H1 (cell line): ENCODE measurements around the gene HTR2A. TPM values are rescaled to one million over a fixed set of nuclear protein-coding genes. Genes with fewer than 3 reads are reported as not detected.

ENCODE experiments used
- CTCF ChIA-PET: fragments of 300-600 bp; sonication (Branson Sonifier 250); formaldehyde crosslinking; loops from one replicate; lab custom pipeline; 2021; ENCODE audit not compliant: partially characterized antibody; lab: Charles Lee
- POLR2A ChIA-PET: fragments of 300-600 bp; sonication (Branson Sonifier 250); formaldehyde crosslinking; loops from one replicate; lab custom pipeline; 2021; ENCODE audit warnings: inconsistent platforms; ENCODE audit not compliant: partially characterized antibody; lab: Charles Lee
- DNase-seq, 2 experiments: peaks; one replicate each; pipeline versions ENCODE4 v3.0.0 to v3.0.0-alpha.2; 2010 to 2022; ENCODE audit warnings: low spot score in 2 of 2, low read depth in 1 of 2, mixed read lengths in 1 of 2
- FAIRE-seq: peaks from 2 replicates; lab custom pipeline; 2011; peaks lifted over from hg19 to GRCh38; lab: Jason Lieb, UNC
- H2AFZ ChIP-seq: 2 replicates; pipeline ENCODE4 v1.8.1; 2012; ENCODE audit warnings: low read length, inconsistent platforms
- H2AK5ac ChIP-seq: 2 replicates; pipeline ENCODE4 v1.6.1; 2013; ENCODE audit warnings: low read depth, low read length
- H2BK120ac ChIP-seq: replicated peaks from 2 replicates; pipeline ENCODE3; 2013; ENCODE audit warnings: low read depth, low read length, inconsistent platforms
- H2BK12ac ChIP-seq: 2 replicates; pipeline ENCODE4 v1.6.1; 2013; ENCODE audit warnings: low read depth, low read length
- H2BK15ac ChIP-seq: 2 replicates; pipeline ENCODE4 v1.6.1; 2013; ENCODE audit warnings: low read length
- H2BK20ac ChIP-seq: 2 replicates; pipeline ENCODE4 v1.6.1; 2013; ENCODE audit warnings: low read length
- H2BK5ac ChIP-seq: 2 replicates; pipeline ENCODE4 v1.6.1; 2013; ENCODE audit warnings: low read depth, low read length
- H3K14ac ChIP-seq: 2 replicates; pipeline ENCODE4 v1.6.1; 2013; ENCODE audit warnings: inconsistent platforms; ENCODE audit not compliant: insufficient read length
- H3K18ac ChIP-seq: 2 replicates; pipeline ENCODE4 v1.6.1; 2013; ENCODE audit warnings: low read length; ENCODE audit errors: extremely low read depth
- H3K23ac ChIP-seq: 2 replicates; pipeline ENCODE4 v1.6.1; 2013; ENCODE audit warnings: inconsistent platforms; ENCODE audit not compliant: insufficient read length
- H3K23me2 ChIP-seq: 2 replicates; pipeline ENCODE4 v1.6.1; 2013; ENCODE audit warnings: low read depth, low read length
- H3K27ac ChIP-seq: 2 replicates; pipeline ENCODE4 v1.6.1; 2011; ENCODE audit warnings: low read depth, low read length, inconsistent platforms
- H3K27me3 ChIP-seq, 4 experiments: replicated peaks in 1 of 4; 1 replicate in 1 of 4; 2 replicates in 3 of 4; pipeline versions ENCODE4 v1.6.1 to v1.8.1; 2011 to 2013; ENCODE audit warnings: low read length in 3 of 4, mild to moderate bottlenecking in 3 of 4, inconsistent platforms in 2 of 4, mixed read lengths in 2 of 4, moderate library complexity in 1 of 4; ENCODE audit not compliant: control insufficient read depth in 3 of 4, insufficient read depth in 3 of 4; ENCODE audit errors: extremely low read depth in 1 of 4
- H3K36me3 ChIP-seq, 4 experiments: 2 replicates each; pipeline versions ENCODE4 v1.6.1 to v1.8.1; 2011 to 2013; ENCODE audit warnings: mild to moderate bottlenecking in 4 of 4, low read length in 3 of 4, moderate library complexity in 2 of 4, control low read depth in 1 of 4, inconsistent platforms in 1 of 4; ENCODE audit not compliant: insufficient read depth in 4 of 4, control insufficient read depth in 2 of 4
- H3K4ac ChIP-seq: replicated peaks from 2 replicates; pipeline ENCODE3; 2013; ENCODE audit warnings: low read length, low read depth, mixed read lengths, inconsistent platforms; ENCODE audit not compliant: insufficient read length
- H3K4me1 ChIP-seq, 4 experiments: replicated peaks in 1 of 4; 1 replicate in 1 of 4; 2 replicates in 3 of 4; pipeline versions ENCODE4 v1.6.1 to v1.8.1; 2011 to 2013; ENCODE audit warnings: low read length in 3 of 4, inconsistent platforms in 2 of 4, mixed read lengths in 1 of 4; ENCODE audit not compliant: insufficient read depth in 4 of 4, control insufficient read depth in 3 of 4
- H3K4me2 ChIP-seq, 2 experiments: 2 replicates each; pipeline versions ENCODE4 v1.6.1 to v1.8.1; 2011 to 2013; ENCODE audit warnings: low read depth in 2 of 2, low read length in 2 of 2, control low read depth in 1 of 2, inconsistent platforms in 1 of 2, mild to moderate bottlenecking in 1 of 2; ENCODE audit not compliant: insufficient read depth in 1 of 2
- H3K4me3 ChIP-seq, 4 experiments: fragments of 200-600, 300-600 bp in 1 of 4; sonication (generic), shearing (Covaris generic), sonication (Bioruptor Twin) in 1 of 4; 2 replicates each; pipeline versions ENCODE4 v1.5.1 to v1.8.1; 2011 to 2016; ENCODE audit warnings: low read length in 4 of 4, low read depth in 3 of 4, control low read depth in 2 of 4, inconsistent platforms in 2 of 4, mild to moderate bottlenecking in 2 of 4, mixed read lengths in 1 of 4, moderate library complexity in 1 of 4; ENCODE audit not compliant: insufficient read depth in 2 of 4; ENCODE audit errors: extremely low read depth in 1 of 4
- H3K56ac ChIP-seq: replicated peaks from 2 replicates; pipeline ENCODE3; 2013; ENCODE audit warnings: low read depth, mild to moderate bottlenecking, mixed read lengths, low read length, inconsistent platforms; ENCODE audit not compliant: insufficient read length
- H3K79me1 ChIP-seq: 2 replicates; pipeline ENCODE4 v1.6.1; 2013; ENCODE audit warnings: low read depth, low read length, control low read depth
- H3K79me2 ChIP-seq, 2 experiments: 2 replicates each; pipeline versions ENCODE4 v1.6.1 to v1.8.1; 2012 to 2013; ENCODE audit warnings: low read length in 2 of 2, mild to moderate bottlenecking in 2 of 2, inconsistent platforms in 1 of 2; ENCODE audit not compliant: insufficient read depth in 2 of 2, control insufficient read depth in 1 of 2
- H3K9ac ChIP-seq, 4 experiments: replicated peaks in 1 of 4; 1 replicate in 1 of 4; 2 replicates in 3 of 4; pipeline versions ENCODE4 v1.6.1 to v1.8.1; 2011 to 2013; ENCODE audit warnings: low read depth in 3 of 4, low read length in 3 of 4, control low read depth in 2 of 4, mild to moderate bottlenecking in 2 of 4, moderate library complexity in 2 of 4, inconsistent platforms in 1 of 4; ENCODE audit errors: extremely low read depth in 1 of 4
- H3K9me3 ChIP-seq, 2 experiments: 2 replicates each; pipeline versions ENCODE4 v1.6.1 to v1.8.1; 2012 to 2013; ENCODE audit warnings: mild to moderate bottlenecking in 2 of 2, moderate library complexity in 2 of 2, control low read depth in 1 of 2, inconsistent platforms in 1 of 2, low read depth in 1 of 2, low read length in 1 of 2, mixed read lengths in 1 of 2; ENCODE audit not compliant: insufficient read depth in 2 of 2
- H4K20me1 ChIP-seq, 2 experiments: replicated peaks in 1 of 2; 2 replicates each; pipeline versions ENCODE3 to v1.8.1; 2011 to 2013; ENCODE audit warnings: inconsistent platforms in 2 of 2, low read length in 2 of 2, mild to moderate bottlenecking in 1 of 2; ENCODE audit not compliant: insufficient read depth in 2 of 2, control insufficient read depth in 1 of 2
- H4K5ac ChIP-seq: 2 replicates; pipeline ENCODE4 v1.6.1; 2013; ENCODE audit warnings: low read length, low read depth, mixed read lengths, inconsistent platforms; ENCODE audit not compliant: insufficient read length
- H4K8ac ChIP-seq: 2 replicates; pipeline ENCODE4 v1.8.0; 2013; ENCODE audit warnings: mild to moderate bottlenecking, moderate library complexity, low read length, inconsistent platforms; ENCODE audit not compliant: insufficient read depth; ENCODE audit errors: extremely low read depth
- H4K91ac ChIP-seq: replicated peaks from 2 replicates; pipeline ENCODE3; 2013; ENCODE audit warnings: low read length, mixed read lengths, inconsistent platforms; ENCODE audit not compliant: insufficient read length
- CHD2 ChIP-seq: IDR thresholded peaks from 2 replicates; pipeline ENCODE4 v1.6.1; 2012; ENCODE audit warnings: low read length, improper control_type of control experiment
- CTCF ChIP-seq, 3 experiments: IDR thresholded peaks; 1 replicate in 2 of 3; 2 replicates in 1 of 3; pipeline versions ENCODE4 v1.5.1 to v1.6.1; 2011; ENCODE audit warnings: low read length in 3 of 3, mild to moderate bottlenecking in 3 of 3, inconsistent platforms in 2 of 3, low read depth in 1 of 3, moderate library complexity in 1 of 3; ENCODE audit not compliant: insufficient read depth in 1 of 3; ENCODE audit errors: control extremely low read depth in 1 of 3
- KDM4A ChIP-seq: IDR thresholded peaks from one replicate; pipeline ENCODE4 v1.7.1; 2012; ENCODE audit warnings: low read depth, mild to moderate bottlenecking, moderate library complexity, low read length, inconsistent platforms; ENCODE audit not compliant: severe bottlenecking
- PHF8 ChIP-seq: fragments of 200-600 bp; sonication (generic); conservative IDR thresholded peaks from 2 replicates; pipeline ENCODE4 v1.7.1; 2012; ENCODE audit warnings: low read depth, mild to moderate bottlenecking, inconsistent platforms, low read length, moderate library complexity
- RBBP5 ChIP-seq: IDR thresholded peaks from 2 replicates; pipeline ENCODE4 v1.7.1; 2012; ENCODE audit warnings: low read depth, mild to moderate bottlenecking, inconsistent platforms, low read length, moderate library complexity, borderline replicate concordance
- SP1 ChIP-seq: IDR thresholded peaks from 2 replicates; pipeline ENCODE4 v1.6.1; 2011; ENCODE audit warnings: low read depth, low read length
- USF2 ChIP-seq: IDR thresholded peaks from 2 replicates; pipeline ENCODE4 v1.6.1; 2011; ENCODE audit warnings: low read length, improper control_type of control experiment
- WGBS, 2 experiments: shearing (Covaris generic) in 1 of 2; methylation state at CpG; one replicate each; pipeline versions ENCODE4 v1.1.6 to v1.1.7; 2013 to 2015; ENCODE audit warnings: low lambda C conversion rate in 2 of 2, mixed read lengths in 2 of 2, inconsistent platforms in 1 of 2, low coverage in 1 of 2, missing lambda C conversion rate in 1 of 2; ENCODE audit not compliant: insufficient replicate concordance in 2 of 2, insufficient coverage in 1 of 2, insufficient read length in 1 of 2; ENCODE audit errors: extremely low coverage in 1 of 2, missing lambda C conversion rate in 1 of 2; 5-methylcytosine and 5-hydroxymethylcytosine counted together
- polyA plus RNA-seq, 7 experiments: library from polyadenylated mRNA; depleted of rRNA in 3 of 7; stranded (reverse) in 5 of 7; unstranded in 2 of 7; fragments of >200 nt in 5 of 7; fragments of 200-250 nt in 2 of 7; gene quantifications; 1 replicate in 5 of 7; 2 replicates in 1 of 7; 4 replicates in 1 of 7; pipeline versions ENCODE4 v1.2.1 to v1.2.3, GENCODE V29; 2011 to 2013; ENCODE audit warnings: missing spikeins in 2 of 7, mixed read lengths in 2 of 7
- total RNA-seq: library from RNA; stranded (reverse); fragmentation: NEBNext Ultra II Directional; extraction: Animal tissue kit (Norgen Biotek cat#: 25700); gene quantifications from 2 replicates; pipeline ENCODE4 v1.2.1, GENCODE V29; 2021

Gene HTR2A
- total and polyA plus RNA-seq, 2 of the 8 experiments (the other 6 are each of a cell fraction or from before 2014, with no cell fraction given) = not detected

GRCh38 chr13:46893798-46894560 is 2.9 kb downstream of the HTR2A start:
- H3K27me3 ChIP-seq = no peaks in the 10 kb centered on the region
- CTCF ChIA-PET = interaction anchor here (0.5 to 3.6 kb wide), 52 partner anchors 9 to 1686 kb away, joined by 3 to 18 read pairs (median 4); no protein-coding TSS in a partner anchor
- peak; percentile 10 to 94 for DNase-seq
- no peak overlapping the region for H4K8ac ChIP-seq
- H3K23me2 ChIP-seq = peaks cover 2% of the 10 kb centered on the region
- H3K23ac ChIP-seq = no peak overlapping the region
- no peak overlapping the region for H3K18ac ChIP-seq
- H2AFZ ChIP-seq = peak overlapping the region; percentile 96
- no peaks in the 10 kb centered on the region for H3K79me2 ChIP-seq
- WGBS, 2 experiments = 17% methylated on average over 32 of the region's 34 CpGs; no CpG with 5 or more reads in 1 of the 2 experiments
- no peak overlapping the region for H3K27ac ChIP-seq
- no peak overlapping the region for H2BK20ac ChIP-seq
- H3K36me3 ChIP-seq = no peaks in the 10 kb centered on the region
- peak overlapping the region in 2 of 4 experiments; percentile 5 to 32; a peak in 2 of 7 replicates for H3K9ac ChIP-seq
- H4K20me1 ChIP-seq = no peaks in the 10 kb centered on the region
- no peak overlapping the region for H2BK12ac ChIP-seq
- POLR2A ChIA-PET = no interaction called here
- peak overlapping the region; percentile 44 to 68 (median 63) for H3K4me3 ChIP-seq
- H2AK5ac ChIP-seq = no peak overlapping the region
- no peak overlapping the region; the same call in 1 of the 2 replicates for H2BK5ac ChIP-seq
- H2BK15ac ChIP-seq = no peak overlapping the region; the same call in 1 of the 2 replicates
- H3K4ac ChIP-seq = no peak overlapping the region
- no peak overlapping the region for H4K91ac ChIP-seq
- H3K4me1 ChIP-seq = peaks cover 0 to 3% (median under 1%) of the 10 kb centered on the region in 4 experiments; a peak in 3 of 7 replicates
- no peak for FAIRE-seq
- no peaks in the 10 kb centered on the region for H3K9me3 ChIP-seq
- no peaks in the 10 kb centered on the region for H3K79me1 ChIP-seq
- H4K5ac ChIP-seq = no peak overlapping the region
- H2BK120ac ChIP-seq = no peak overlapping the region
- peak overlapping the region; percentile 67 to 78 for H3K4me2 ChIP-seq
- no peak overlapping the region for H3K56ac ChIP-seq
- no peak overlapping the region for H3K14ac ChIP-seq
- TF ChIP-seq KDM4A = peak; percentile 48
- TF ChIP-seq PHF8 = 0 out of 2 replicates have a peak, but pooled peaks have one; percentile 22
- TF ChIP-seq CHD2 = no peak
- TF ChIP-seq USF2 = no peak
- 0 out of 2 replicates have a peak, but pooled peaks have one; percentile 9 for TF ChIP-seq SP1
- TF ChIP-seq CTCF (IDR thresholded peaks at IDR 0.05; ENCODE audit: control extremely low read depth in 1 of 3, insufficient read depth in 1 of 3, low read depth in 1 of 3, low read length in 3 of 3) = peak; percentile 66 to 87 (median 72)
- 0 out of 2 replicates have a peak, but pooled peaks have one; percentile 32 for TF ChIP-seq RBBP5
